GM21737 (cell line): ENCODE measurements around the gene PLPPR5.

Experiments
- ATAC-seq: cut with Tn5 transposase; IDR thresholded peaks from one replicate; pipeline ENCODE4 v1.9.1; 2021; ENCODE audit warnings: mild to moderate bottlenecking, moderate library complexity; ENCODE audit not compliant: unreplicated experiment

The PLPPR5 gene

GRCh38 chr1:98969798-98970490 is 34.7 kb downstream of the PLPPR5 start:
- ATAC-seq = no peak

DNA sequence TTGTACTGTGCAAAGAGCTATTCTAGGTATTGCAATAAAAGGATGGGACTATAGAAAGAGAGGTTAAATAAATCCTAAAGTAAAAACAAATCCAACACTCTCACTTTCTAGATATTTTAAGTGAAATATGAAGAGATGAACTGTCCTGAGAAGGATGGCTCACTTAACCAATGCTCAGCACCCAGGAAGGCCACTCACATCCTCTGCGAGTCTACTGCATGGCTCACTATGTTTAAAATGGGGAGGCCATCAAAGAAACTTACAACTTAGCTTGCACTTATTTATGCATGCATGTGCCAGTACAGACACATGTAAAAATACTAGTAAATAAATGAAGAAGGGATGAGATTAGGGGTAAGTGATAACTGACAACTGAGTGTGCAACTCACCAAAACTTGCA is 37.5 kb downstream of the PLPPR5 start:
- no peak for ATAC-seq

GRCh38 chr1:98965394-98965793 is 39.3 kb downstream of the PLPPR5 start:
- ATAC-seq = no peak

DNA sequence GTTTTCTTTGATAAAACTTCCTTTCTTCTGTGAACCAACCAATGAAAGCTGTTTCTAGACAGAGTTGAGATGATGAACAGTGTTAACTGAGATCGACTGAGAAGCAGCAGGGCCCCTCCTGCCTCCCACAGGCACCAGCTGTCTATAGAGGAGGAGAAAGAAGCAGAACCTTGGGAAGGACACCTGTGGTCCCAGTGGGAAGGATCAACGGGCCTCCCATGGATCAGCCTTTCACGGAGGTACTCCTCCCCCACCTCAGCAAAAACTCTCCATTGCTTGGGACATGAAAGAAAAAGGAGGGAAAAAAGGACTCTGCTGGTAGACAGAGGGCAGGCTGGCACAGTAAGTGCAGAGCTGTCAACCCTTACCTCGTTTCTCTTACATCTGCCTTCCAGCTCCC is 40.5 kb downstream of the PLPPR5 start:
- no peak for ATAC-seq

GRCh38 chr1:98963064-98963758 is 41.5 kb downstream of the PLPPR5 start:
- no peak for ATAC-seq

GRCh38 chr1:98962156-98962555 is 42.5 kb downstream of the PLPPR5 start:
- no peak for ATAC-seq

DNA sequence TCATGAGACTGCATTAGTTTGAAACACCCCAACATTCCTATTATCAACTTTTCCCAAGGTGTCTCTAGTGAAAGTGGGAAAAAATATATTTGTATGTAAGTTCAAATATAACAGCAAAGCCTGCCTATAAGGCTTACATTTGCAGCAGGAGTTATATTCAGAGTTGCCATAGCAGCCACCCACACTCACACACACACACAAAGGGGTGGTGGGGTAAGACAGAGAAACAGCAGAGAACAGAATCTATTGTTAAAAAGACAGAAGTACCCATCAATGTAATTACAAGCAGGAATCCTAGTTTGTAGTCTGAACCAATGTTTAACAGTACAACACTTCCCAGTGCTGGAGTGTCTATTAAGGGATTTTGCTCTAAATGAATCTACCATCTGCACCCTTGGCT is 55.0 kb downstream of the PLPPR5 start:
- no peak for ATAC-seq

GRCh38 chr1:98949166-98949565 is 55.5 kb downstream of the PLPPR5 start:
- no peak for ATAC-seq

DNA sequence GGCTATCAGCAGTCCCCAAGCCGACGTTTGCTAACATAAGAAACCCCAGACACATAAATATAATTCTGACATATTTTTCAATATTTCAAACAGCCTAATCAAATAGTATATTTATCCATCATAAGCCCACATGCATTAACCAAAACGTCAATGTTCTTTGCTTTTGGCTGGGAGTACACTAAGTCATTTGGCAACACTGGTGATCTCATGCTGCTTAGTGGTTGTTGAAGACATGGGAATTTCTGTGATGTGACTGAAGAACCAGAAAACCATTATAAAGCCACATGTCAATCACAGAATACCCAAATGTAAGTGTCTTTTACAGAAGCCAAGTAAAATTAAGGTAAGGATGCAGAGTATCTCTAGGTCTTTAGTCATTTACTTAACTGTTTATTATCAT is 57.6 kb downstream of the PLPPR5 start:
- no peak for ATAC-seq

DNA sequence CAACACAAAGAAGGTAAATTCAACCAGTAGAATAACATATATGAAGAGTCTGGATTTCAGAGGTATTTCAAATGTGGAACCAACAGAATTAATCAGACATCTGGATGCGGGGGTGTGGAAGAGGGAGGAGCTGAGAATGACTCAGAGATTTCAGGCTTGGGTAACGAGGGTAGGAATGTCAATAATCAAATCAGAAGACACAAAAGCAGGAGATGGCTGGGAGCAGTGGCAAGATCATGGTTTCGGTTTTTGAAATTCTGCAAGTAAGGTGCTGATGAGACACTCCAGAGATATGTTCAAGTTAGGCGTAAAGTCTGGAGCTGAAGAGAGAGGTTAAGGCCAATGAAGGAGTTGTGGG is 64.0 kb downstream of the PLPPR5 start:
- no peak for ATAC-seq

DNA sequence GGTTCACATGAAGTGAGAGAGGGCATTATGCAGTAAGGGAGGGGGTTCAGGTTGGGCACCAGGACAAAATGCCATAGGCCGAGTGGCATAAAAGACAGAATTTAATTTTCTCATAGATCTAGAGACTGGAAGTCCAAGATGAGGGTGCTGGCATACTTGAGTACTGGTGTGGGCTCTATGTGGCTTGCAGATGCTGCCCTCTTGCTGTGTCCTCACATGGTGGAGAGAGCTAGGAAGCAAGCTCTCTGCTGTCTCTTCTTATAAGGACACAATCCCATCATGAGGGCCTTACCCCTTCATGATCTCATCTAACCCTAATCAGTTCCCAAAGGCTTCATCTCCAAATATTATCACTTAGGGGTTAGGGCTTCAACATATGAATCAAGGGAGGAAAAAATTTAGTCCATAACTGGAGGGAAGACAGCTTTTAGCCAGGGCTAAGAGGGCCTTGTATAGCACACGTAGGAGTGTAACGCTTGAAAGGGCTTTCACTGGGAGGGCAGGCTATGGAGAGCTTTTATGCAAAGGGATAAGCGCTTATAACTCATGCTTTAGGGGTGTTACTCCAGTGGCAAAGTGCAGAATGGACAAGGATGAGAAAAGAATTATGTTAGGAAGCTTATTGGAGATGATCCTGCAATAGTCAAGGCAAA is 64.5 kb downstream of the PLPPR5 start:
- no peak for ATAC-seq

- ATAC-seq = no peak
Measured at GRCh38 chr1:98939471-98939870, 65.2 kb downstream of the PLPPR5 start.

- no peak for ATAC-seq
Measured at GRCh38 chr1:98937347-98937746, 67.3 kb downstream of the PLPPR5 start.

GRCh38 chr1:98932184-98932583 is 72.5 kb downstream of the PLPPR5 start:
- no peak for ATAC-seq

GRCh38 chr1:98931128-98931835 is 73.4 kb downstream of the PLPPR5 start:
- no peak for ATAC-seq

DNA sequence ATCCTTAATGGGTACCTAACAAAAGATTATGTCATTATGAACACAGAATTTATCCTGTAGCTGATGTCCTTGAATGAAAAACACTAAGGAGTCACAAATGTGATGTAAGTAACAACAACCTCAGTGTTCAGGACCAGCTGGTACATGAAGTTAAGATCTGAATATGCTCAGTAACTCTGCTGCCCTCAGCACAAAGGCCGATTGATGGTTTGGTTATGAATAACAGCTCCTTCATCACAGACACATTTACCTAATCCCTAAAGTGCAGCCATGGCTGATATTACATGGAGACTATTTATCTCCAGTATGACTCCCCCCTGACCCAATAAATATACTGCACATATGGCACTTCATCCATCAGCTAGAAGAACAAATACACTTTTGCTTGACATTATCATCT is 75.2 kb downstream of the PLPPR5 start:
- no peak for ATAC-seq

DNA sequence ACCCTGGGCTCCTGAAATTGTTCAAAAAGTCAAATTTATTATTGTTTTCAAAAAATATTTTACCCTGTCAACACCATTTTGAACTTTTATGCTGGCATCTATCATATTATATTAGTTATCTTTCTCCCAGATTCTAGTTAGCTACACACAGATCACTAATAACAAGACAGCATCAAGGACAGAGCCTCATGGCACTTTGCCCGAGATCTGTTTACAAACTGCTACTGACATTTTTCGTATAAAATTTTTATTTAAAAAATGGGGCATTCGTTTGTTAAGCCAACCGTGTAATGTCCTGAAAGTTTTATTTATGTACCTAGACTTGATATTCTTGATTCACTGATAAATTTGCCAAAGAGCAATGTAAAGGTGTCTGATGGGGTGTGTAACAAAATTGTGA is 78.1 kb downstream of the PLPPR5 start:
- ATAC-seq = no peak

GRCh38 chr1:98924977-98925376 is 79.7 kb downstream of the PLPPR5 start:
- ATAC-seq = no peak

DNA sequence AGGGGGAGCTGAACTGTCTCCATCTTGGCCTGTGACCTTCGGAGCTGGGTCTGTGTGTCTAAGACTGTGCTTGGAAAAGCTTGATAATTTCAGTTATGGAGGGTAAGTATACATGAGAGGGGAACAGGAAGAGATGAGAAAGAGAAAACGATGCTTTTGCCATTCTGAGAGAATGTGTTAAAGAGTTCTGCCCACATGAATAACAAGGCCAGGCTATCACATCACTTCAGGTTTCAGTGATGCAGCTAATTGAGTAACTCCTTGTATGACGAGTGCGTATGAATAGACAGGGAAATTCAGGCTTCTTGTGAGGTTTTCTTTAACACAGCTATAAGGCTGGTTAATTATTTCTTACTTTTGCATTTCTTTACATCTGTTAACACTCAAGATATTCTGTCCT is 81.0 kb downstream of the PLPPR5 start:
- no peak for ATAC-seq

GRCh38 chr1:98921817-98922216 is 82.8 kb downstream of the PLPPR5 start:
- no peak for ATAC-seq

GRCh38 chr1:98920441-98921110 is 84.1 kb downstream of the PLPPR5 start:
- ATAC-seq = no peak
